Loucy (cell line): ENCODE results near the gene ZNF296.

Experiments used
- H2AFZ ChIP-seq: fragments of 200-600 bp; sonication (generic); 2 replicates; pipeline ENCODE4 v1.6.0; 2016; ENCODE audit warnings: antibody characterized with exemption, mild to moderate bottlenecking, low read length, moderate library complexity
- H3F3A ChIP-seq: fragments of 200-600 bp; 2 replicates; pipeline ENCODE4 v1.6.0; 2016; ENCODE audit warnings: antibody characterized with exemption, low read depth, mild to moderate bottlenecking
- H3K27me3 ChIP-seq: fragments of 200-600 bp; sonication (generic); 2 replicates; pipeline ENCODE4 v1.6.1; 2014; ENCODE audit warnings: low read length, mild to moderate bottlenecking; ENCODE audit not compliant: insufficient read depth, poor library complexity, severe bottlenecking
- H3K36me3 ChIP-seq: fragments of 200-600 bp; sonication (generic); 2 replicates; pipeline ENCODE4 v1.6.1; 2016; ENCODE audit warnings: low read length; ENCODE audit not compliant: insufficient read depth
- H3K4me1 ChIP-seq: fragments of 200-600 bp; sonication (generic); 2 replicates; pipeline ENCODE4 v1.5.1; 2014; ENCODE audit warnings: low read length, mild to moderate bottlenecking; ENCODE audit not compliant: insufficient read depth, poor library complexity, severe bottlenecking
- H3K4me2 ChIP-seq: fragments of 200-600 bp; sonication (generic); 2 replicates; pipeline ENCODE4 v1.6.0; 2014; ENCODE audit warnings: antibody characterized with exemption, low read length, low read depth, mild to moderate bottlenecking; ENCODE audit not compliant: poor library complexity, severe bottlenecking
- H3K4me3 ChIP-seq: fragments of 200-600 bp; sonication (generic); 2 replicates; pipeline ENCODE4 v1.5.1; 2014; ENCODE audit warnings: low read length, mild to moderate bottlenecking, mixed read lengths; ENCODE audit not compliant: poor library complexity, severe bottlenecking
- H3K79me2 ChIP-seq: fragments of 200-600 bp; sonication (generic); 2 replicates; pipeline ENCODE4 v1.6.1; 2014; ENCODE audit warnings: low read length; ENCODE audit not compliant: insufficient read depth
- H3K9ac ChIP-seq: fragments of 200-600 bp; sonication (generic); 2 replicates; pipeline ENCODE4 v1.6.0; 2014; ENCODE audit warnings: mild to moderate bottlenecking, low read depth, low read length, moderate library complexity; ENCODE audit not compliant: poor library complexity, severe bottlenecking
- H3K9me2 ChIP-seq: fragments of 200-600 bp; sonication (generic); replicated peaks from 2 replicates; pipeline ENCODE4 v1.6.1; 2016; ENCODE audit warnings: low read depth, low read length, mixed read lengths
- H3K9me3 ChIP-seq: fragments of 200-600 bp; sonication (generic); 2 replicates; pipeline ENCODE4 v1.6.1; 2014; ENCODE audit warnings: mild to moderate bottlenecking, antibody characterized with exemption, low read length, low read depth; ENCODE audit not compliant: insufficient read depth
- H4K20me1 ChIP-seq: fragments of 200-600 bp; sonication (generic); 2 replicates; pipeline ENCODE4 v1.6.0; 2014; ENCODE audit warnings: antibody characterized with exemption, low read length, mild to moderate bottlenecking; ENCODE audit not compliant: insufficient read depth, poor library complexity, severe bottlenecking
- EZH2phosphoT487 ChIP-seq: fragments of 200-600 bp; IDR thresholded peaks from 2 replicates; pipeline ENCODE4 v1.6.1; 2018; ENCODE audit warnings: antibody characterized with exemption, mild to moderate bottlenecking, moderate library complexity, borderline replicate concordance
- TF ChIP-seq, protein P1 (sequence below): fragments of 200-600 bp; sonication (generic); conservative IDR thresholded peaks from 2 replicates; pipeline ENCODE4 v1.5.1; 2014; ENCODE audit warnings: mild to moderate bottlenecking, antibody characterized with exemption, low read length

Gene ZNF296

DNA sequence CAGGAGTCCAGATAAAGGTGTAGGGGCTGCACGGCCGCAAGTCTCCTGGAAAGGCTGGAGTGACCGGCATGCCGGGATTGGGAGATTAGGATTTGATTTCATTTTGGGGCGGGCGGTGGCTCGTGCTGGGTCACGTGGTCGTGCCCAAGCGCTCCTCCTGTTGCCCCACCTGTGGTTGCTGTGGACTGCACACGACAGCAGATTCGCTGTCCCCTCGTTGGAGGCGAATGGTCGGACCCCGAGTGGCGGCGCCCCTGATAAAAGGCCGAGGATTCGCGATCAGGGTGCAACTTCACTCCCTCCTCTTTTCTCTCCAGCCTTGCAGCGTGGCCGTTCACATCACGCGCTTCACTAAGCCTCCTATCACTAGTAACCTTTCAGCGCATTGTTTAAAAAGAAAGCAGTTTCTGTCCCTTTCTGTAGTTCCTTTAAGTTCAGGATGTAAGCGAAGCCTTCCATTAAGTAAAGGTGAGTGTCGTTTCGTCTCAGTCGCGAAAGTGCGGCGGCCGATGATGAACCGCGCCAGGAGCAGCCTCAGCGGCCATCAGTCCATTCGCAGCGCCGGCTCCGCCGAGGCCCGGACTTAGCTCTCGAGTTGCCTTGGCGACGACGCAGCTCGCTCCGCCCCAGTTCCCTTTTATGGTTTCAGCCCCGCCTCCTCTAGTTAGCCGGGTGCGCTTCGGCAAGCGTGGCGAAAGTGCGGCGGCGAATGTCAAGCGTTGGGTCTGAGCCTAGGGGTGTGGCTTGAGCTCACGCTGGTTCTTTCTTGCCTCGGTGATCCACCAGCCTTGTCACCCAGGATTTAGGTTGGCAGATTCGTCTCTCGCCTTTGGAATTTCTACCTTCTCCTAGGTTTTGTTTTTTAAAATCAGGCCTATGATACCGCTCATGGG, 15.0 kb upstream of the ZNF296 start:
- no peaks in the 10 kb centered on the region for H3F3A ChIP-seq
- H3K36me3 ChIP-seq, result peaks cover 19% of the 10 kb centered on the region; the same call in 1 of the 2 replicates
- no peak overlapping the region for H3K4me2 ChIP-seq
- no peaks in the 10 kb centered on the region for H3K27me3 ChIP-seq
- peaks cover 28% of the 10 kb centered on the region for H3K4me1 ChIP-seq
- H2AFZ ChIP-seq, result no peak overlapping the region
- H3K4me3 ChIP-seq, result no peak overlapping the region
- TF ChIP-seq, protein P1, sequence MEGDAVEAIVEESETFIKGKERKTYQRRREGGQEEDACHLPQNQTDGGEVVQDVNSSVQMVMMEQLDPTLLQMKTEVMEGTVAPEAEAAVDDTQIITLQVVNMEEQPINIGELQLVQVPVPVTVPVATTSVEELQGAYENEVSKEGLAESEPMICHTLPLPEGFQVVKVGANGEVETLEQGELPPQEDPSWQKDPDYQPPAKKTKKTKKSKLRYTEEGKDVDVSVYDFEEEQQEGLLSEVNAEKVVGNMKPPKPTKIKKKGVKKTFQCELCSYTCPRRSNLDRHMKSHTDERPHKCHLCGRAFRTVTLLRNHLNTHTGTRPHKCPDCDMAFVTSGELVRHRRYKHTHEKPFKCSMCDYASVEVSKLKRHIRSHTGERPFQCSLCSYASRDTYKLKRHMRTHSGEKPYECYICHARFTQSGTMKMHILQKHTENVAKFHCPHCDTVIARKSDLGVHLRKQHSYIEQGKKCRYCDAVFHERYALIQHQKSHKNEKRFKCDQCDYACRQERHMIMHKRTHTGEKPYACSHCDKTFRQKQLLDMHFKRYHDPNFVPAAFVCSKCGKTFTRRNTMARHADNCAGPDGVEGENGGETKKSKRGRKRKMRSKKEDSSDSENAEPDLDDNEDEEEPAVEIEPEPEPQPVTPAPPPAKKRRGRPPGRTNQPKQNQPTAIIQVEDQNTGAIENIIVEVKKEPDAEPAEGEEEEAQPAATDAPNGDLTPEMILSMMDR, result no peak
- no peak for TF ChIP-seq EZH2phosphoT487
- H3K9me2 ChIP-seq, result no peaks in the 10 kb centered on the region
- peaks cover 32% of the 10 kb centered on the region for H3K79me2 ChIP-seq
- peaks cover 26% of the 10 kb centered on the region for H4K20me1 ChIP-seq
- no peak overlapping the region for H3K9ac ChIP-seq
- no peaks in the 10 kb centered on the region for H3K9me3 ChIP-seq

DNA sequence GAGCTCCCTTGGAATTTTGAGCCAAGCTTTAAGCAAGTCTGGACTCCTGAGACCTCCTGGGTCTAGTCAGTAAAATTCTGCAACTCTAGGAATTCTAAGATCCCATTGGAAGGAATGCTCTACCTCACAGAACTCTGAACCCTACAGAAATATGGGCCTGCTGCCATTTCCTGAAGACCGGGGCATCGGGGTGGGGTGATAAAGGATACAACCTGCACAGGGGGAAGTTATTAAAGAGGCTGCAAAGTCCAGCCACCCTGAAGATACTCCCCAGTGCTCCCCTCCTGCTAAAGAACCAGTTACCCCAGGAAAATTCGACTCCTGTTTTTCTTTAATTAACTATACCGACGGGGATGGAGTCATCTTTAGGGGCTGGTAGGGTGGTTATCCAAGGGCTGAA, 14.3 kb upstream of the ZNF296 start:
- no peaks in the 10 kb centered on the region for H3K9me3 ChIP-seq
- H4K20me1 ChIP-seq, result peaks cover 20% of the 10 kb centered on the region
- H2AFZ ChIP-seq, result no peak overlapping the region
- H3K27me3 ChIP-seq, result no peaks in the 10 kb centered on the region
- TF ChIP-seq, protein P1, result no peak
- no peak for TF ChIP-seq EZH2phosphoT487
- no peaks in the 10 kb centered on the region for H3F3A ChIP-seq
- no peak overlapping the region for H3K4me3 ChIP-seq
- no peak overlapping the region for H3K9ac ChIP-seq
- peaks cover 19% of the 10 kb centered on the region; the same call in 1 of the 2 replicates for H3K36me3 ChIP-seq
- H3K79me2 ChIP-seq, result peaks cover 26% of the 10 kb centered on the region
- H3K4me1 ChIP-seq, result peaks cover 21% of the 10 kb centered on the region
- no peaks in the 10 kb centered on the region for H3K9me2 ChIP-seq
- no peak overlapping the region for H3K4me2 ChIP-seq

DNA sequence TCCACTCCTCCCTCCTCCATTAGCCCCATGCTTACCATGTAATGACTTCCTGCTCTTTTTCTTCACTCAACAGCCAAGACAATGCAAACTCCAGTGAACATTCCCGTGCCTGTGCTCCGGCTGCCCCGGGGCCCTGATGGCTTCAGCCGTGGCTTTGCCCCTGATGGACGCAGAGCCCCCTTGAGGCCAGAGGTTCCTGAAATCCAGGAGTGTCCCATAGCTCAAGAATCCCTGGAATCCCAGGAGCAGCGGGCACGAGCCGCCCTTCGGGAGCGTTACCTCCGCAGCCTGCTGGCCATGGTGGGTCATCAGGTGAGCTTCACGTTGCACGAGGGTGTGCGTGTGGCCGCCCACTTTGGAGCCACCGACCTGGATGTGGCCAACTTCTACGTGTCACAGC, 13.8 kb upstream of the ZNF296 start:
- peaks cover 19% of the 10 kb centered on the region; the same call in 1 of the 2 replicates for H3K36me3 ChIP-seq
- H3K4me3 ChIP-seq, result no peak overlapping the region
- H3K9ac ChIP-seq, result no peak overlapping the region
- peaks cover 20% of the 10 kb centered on the region for H4K20me1 ChIP-seq
- no peak for TF ChIP-seq EZH2phosphoT487
- TF ChIP-seq, protein P1, result no peak
- no peak overlapping the region for H2AFZ ChIP-seq
- H3K4me2 ChIP-seq, result no peak overlapping the region
- no peaks in the 10 kb centered on the region for H3K9me3 ChIP-seq
- no peaks in the 10 kb centered on the region for H3K9me2 ChIP-seq
- peaks cover 15% of the 10 kb centered on the region for H3K4me1 ChIP-seq
- no peaks in the 10 kb centered on the region for H3F3A ChIP-seq
- peaks cover 20% of the 10 kb centered on the region for H3K79me2 ChIP-seq
- no peaks in the 10 kb centered on the region for H3K27me3 ChIP-seq
